HG03565 (cell line): ENCODE data around the gene MOCOS.

ENCODE experiments used
- ATAC-seq: cut with Tn5 transposase; IDR thresholded peaks from one replicate; pipeline ENCODE4 v1.9.1; 2021; ENCODE audit warnings: mild to moderate bottlenecking, moderate library complexity; ENCODE audit not compliant: unreplicated experiment

The MOCOS gene

DNA sequence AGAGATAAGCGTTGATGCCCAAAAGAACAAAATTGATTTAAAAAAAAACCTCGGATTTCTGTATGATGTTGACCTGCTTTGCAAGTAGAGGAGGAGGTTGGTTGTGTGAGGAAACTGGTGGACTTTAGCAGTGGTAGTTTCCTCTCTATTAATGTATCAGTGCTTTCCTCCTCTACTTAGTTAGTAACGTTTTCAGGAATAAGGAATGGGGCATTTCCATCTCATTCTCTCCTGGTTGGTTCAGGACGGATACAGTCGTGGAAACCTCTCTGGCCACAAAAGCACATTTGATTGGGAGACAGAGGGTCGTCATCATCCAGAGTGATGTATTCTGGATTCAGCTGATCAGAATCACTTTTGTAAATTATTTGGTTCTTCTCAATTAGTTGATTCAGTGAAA lies 111.7 kb downstream of the MOCOS start:
- no peak for ATAC-seq

DNA sequence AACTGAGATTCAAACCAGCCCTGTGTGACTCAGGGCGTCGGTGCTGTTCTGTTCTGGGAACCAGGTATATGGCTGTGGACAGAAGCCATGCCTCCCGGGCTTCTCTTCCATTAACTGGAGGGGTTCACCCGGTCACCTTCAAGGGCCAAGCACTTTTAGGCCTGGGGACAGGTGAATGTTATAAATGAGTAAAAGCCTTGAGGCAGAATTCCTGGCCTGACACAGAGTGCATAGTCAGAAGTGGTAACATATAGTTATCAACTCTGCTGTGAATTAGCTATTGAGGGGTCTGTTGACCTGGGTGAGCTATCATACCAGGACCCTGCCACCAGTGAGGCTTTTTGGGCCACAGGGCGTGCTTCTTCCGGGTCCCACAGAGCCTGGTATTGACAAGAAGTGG lies 112.9 kb downstream of the MOCOS start:
- ATAC-seq, result no peak

DNA sequence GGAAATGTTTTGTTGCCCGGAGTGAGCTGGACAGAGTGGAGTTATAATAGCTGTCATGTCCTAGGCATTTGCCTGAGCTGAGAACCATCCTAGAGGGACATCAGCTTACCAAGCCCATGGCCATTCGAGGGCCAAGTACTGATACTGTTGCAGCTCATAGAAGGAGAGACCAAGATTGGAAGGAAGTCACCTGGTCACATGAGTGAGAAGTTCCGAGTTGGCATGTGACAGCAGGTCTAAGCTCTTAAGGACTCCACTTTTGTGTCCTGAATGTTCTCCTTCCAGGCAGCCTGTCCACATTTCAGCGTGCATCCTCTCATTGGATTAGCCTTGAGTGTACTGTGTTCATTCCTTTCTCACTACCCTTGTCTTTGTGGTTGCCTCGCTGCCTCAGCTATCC lies 114.6 kb downstream of the MOCOS start:
- no peak for ATAC-seq

DNA sequence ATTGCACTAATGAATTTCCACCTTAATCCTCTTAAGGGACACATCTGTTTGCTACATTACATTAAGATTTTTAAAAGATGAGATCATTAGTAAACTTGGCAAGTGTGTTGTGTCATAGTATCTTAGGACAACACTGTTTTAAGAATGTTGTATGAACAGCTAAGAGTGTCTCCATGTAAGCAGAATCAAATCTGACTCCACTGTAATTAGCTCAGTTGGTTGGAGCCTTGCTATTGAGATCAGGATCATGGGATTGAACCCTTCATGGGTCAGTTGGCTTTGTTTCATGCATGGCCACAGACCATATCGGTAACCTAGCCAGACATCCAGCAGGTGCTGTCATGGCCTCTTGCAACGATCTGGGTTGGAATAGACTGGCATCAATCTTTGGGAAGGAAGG lies 115.4 kb downstream of the MOCOS start:
- ATAC-seq, result no peak

DNA sequence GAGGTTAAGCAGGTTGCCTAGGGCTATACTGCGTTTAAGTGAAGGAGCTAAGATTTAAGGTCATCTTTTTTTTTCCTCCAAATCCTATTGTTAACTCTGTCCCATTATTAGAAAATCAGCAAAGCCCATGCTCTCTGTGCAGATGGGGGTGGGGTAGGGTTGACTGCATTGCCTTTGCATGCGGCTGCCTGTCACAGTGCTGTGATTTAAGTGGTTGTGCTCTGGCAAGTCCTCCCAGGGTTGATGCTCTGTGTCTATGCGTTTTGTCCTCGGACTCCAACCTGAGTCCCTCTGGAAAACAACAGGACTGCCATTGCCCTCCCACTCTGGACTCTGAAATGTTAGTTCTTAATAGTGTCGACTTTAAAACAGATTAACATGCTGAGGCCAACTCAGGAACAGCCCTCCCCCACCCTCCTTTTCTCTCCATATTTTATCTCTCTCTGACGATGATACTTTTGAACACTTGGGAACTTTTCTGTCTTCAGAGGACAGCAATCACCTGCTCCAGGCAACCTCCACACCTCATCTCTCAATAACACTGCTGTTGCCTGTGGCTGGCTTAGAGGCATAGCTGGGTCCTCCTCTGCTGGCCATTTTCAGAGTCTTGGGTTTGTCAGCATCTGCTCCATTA lies 116.0 kb downstream of the MOCOS start:
- no peak for ATAC-seq

DNA sequence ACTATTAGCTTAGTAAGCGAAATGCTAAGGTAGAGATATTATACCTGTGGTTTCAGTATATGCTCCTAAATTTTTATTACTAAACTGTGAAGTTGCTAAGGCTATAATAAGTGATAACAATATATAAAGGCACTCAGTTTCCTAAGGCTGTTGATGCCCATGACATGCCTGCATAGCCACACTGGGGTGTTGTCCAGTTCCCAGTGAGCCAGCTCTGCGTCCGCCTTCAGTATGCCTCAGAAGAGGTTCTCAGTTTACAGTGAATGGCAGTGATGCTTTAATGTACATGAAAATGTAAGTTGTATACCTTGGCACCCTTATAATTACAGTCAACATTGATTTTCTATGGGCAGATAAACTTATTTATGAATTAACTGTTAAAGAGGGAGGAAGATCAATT lies 117.4 kb downstream of the MOCOS start:
- ATAC-seq, result no peak

DNA sequence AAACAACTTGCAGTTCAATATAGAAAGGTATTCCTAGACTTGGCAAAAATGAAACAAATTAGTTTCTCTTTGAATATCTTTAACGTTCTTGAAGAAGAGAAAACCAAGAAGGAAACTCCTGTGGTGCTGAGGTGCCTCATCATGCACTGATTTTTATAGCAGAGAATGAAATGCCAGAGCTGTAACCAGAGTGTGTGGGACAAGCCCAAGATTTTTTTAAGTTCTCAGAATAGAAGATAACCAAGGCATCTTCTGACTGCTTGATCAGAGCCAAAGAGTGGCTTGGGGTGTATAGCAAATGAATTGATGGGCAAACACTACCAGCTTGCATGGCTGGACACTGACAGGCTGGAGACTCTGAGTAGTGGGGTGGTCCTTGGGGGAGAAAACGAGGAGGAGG lies 118.1 kb downstream of the MOCOS start:
- no peak for ATAC-seq

DNA sequence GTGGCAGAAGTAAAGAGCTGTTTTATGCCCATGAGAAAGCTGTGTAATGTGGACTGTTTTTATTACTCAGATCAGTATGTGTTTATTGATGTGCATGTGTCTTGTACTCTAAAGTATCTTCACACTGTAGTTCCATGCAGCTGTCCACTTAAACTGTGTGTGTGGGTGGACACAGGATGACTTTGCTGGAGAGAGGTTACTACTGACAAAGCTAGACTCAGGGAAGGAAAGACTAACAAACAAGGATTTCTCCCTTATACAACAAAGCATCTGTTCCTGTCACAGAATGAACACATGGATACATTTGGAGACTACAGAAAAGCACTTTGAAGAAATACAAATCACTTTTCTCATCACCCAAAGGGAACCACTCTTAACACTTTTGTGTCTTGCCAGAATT lies 120.2 kb downstream of the MOCOS start:
- no peak for ATAC-seq

DNA sequence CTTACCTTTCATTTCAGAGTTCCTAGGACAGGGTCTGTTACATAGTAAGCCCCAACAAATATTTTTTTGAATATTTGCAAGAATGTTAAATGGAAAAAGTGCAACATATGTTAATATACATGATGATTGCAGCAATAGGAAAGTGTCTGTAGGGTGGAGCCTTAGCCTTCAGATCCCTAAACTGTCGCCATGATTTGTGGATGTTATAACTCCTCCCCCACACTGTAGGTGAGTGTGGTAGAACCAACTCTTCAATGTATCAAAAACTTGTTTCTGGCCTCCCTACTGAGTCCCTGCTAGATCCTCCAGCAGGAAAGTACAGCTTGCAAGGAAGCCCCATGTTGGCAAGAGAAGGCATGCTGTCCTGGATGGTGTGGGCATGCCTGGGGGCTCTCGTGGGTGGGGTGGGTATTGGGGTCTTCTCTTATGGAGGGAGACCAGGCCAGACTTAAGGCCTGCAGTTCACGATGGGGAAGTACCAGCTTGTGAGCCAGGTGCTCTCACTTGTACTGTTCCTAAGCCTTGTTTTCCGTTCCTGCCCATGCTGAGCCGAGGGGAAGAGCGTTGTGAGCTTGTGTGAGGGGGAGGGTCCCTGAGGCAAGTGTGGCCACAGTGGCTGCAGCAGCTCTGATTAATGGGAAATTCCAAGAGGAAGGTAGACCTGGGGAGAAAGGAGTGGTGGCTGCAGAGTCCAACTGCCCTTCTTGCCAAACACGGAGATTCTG lies 121.6 kb downstream of the MOCOS start:
- ATAC-seq, result no peak

DNA sequence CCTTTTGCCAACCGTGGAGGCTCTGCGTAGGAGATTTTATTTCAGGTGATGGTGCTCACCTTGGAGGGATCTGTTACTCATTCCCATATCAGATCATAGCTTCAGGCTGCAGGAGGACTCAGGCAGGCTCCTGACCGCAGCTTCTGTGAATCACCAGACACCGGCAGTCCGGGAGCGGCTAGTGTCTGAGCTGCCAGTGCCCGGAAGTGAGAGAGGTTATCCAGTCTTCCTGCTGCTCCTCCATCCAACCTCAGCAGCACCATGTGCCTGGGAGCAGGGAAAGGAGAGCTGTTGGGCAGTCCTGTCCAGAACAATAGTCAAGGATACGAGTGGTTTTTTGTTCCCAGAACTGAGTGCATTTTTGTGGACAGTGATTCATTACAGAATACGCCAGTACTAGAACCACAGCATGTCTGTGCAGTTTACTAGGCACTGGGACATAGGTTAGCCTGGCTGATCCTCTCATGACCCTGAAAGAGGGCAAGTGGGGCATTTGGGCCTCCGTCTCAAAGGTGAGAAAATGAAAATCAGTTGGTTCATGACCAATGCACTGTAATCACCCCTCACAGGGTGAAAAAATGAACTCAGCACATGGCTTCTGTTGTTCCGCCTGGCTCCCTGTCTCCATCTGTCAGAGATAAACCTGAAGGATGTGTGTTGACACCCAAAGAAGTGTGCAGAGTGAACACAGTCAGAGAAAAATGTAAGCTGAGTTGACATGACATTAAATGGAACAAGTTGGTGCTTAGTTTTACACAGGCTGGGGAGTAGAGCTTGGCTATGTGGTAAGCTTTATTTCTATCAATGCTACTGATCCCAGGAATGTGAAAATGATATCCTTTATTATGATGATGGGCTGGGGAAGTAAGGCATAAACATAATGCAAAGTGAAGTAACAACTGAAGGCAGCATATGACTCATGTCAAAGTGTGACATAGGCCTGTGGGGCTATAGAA lies 122.4 kb downstream of the MOCOS start:
- no peak for ATAC-seq

DNA sequence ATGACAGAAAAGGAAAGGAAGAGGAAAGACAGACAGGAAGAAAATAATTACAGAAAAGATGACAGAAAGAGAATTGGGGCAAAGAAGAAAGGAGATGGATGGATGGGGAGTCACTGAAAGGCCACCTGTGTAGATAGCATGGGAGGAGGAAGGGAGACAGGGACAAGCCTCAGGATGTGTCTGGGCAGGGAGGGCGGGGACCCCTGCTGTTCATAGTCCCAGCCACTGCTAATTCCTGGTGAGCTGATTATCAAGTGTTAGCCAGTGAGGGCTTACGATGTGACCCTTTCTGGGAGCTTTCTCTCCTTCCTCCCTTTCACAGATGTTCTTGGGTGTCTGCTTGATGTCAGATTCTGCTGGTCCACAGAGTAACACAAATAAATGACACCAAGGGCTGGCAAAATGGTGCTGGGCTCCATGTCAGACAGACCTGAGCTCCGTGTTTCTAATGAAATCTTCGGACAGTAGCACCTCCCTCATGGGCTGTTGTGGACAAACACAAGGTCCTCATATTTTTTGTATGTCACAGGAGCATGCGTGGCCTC lies 123.8 kb downstream of the MOCOS start:
- no peak for ATAC-seq

DNA sequence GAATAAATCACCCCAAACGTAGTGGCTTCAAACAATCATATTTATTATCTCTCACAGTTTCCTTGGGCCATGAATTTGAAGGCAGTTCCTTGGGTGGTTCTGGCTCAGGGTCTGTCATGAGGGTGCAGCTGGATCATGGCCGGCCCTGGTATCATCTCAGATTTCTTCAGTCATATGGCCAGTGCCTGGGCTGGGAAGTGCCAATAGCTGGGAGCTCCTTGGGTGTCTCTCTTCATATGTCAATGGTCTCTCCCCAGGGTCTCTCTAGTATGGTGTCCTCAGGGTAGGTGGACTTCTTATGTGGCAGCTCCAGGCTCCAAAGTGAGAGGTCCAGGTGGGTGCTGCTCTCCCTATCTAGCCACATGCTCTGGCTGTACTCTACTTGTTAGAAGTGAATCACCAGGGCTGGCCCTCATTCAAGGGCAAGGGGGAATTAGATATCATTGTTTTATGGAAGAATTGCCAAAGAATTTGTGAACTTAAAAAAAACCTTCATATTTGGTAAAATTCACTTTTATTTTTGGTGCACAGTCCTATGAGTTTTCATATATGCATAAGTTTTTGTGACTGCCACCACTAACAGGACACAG lies 125.6 kb downstream of the MOCOS start:
- ATAC-seq, result no peak

DNA sequence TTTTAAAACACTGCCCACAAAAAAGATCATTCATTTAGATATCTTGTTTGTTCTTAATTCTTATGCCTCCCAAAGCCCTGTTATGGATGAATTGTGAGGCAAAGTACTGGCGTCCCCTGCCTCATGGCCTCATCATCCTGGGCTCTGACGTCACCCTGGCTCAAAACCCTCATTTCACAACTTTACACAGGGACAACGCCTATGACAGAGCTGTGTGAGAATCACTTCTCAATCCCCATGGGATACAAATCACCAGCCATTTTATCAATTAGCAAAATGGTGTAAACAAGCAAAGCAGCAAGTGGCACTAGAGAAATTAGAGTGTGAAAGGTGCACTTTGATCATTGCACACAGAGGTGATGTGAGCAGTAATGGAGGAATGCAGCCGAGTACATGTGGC lies 126.8 kb downstream of the MOCOS start:
- ATAC-seq, result no peak

DNA sequence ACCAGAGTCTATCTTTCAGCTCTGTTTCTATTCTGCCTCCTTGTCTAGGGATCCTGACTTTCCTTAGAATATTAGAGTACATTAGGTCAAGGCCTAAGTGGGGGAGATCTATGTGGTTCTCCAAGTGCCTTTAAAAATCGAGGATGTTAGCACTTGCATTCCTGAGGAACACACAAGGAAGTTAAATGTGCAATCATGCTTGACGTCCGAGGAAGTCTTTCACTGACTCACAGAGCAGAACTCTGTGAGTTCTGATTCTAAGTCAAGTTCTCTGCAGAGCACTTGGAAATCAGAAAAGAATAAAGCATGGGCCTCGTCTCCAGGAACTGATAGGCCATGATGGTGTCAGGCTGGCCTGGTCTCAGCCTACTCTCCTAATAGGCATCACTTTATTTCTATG lies 127.5 kb downstream of the MOCOS start:
- no peak for ATAC-seq

DNA sequence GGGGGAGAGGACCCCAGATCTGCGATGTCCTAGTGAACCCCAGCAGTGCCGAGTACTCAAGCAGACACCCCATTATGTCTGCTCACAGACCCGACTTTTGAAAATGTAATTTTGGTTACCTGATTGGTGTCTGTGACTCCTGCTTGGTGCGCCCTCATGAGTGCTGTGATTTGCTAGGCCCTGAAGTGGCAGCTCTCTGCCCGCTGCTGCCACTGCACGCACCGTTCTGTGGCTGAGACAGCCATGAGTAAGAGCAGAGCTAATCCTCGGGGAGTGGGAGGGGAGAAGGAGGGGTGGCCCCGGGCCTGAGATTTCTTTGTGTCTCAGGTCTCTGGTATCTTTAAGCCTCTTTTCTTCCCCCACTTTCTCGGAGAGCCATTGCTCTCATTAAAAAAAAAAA lies 128.4 kb downstream of the MOCOS start:
- ATAC-seq, result no peak

DNA sequence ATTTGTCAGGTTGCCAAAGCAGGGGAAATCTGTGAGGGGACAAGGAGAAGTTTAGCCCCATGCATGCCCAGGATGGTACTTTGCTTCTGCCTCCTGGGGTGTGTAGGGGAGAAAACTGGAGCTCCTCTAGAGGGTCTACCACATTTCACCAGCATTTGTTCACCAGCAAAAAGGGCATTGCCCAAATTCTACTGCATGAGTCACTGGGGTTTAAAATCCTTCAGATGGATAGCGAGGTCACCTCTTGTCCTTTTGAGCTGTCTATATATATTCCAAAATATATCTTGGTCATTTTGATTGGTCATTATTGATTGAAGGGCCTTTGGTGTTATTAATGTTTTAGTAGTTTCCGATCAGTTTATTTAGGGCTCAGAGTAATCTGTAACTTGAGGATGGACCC lies 128.9 kb downstream of the MOCOS start:
- no peak for ATAC-seq
